ENCODE data around the gene NAA10. TPM values are rescaled to one million over a fixed set of nuclear protein-coding genes. Genes with fewer than 3 reads are reported as not detected.

Gene NAA10
- total RNA-seq, 1 experiment from 2014 or later, result 246 TPM

DNA sequence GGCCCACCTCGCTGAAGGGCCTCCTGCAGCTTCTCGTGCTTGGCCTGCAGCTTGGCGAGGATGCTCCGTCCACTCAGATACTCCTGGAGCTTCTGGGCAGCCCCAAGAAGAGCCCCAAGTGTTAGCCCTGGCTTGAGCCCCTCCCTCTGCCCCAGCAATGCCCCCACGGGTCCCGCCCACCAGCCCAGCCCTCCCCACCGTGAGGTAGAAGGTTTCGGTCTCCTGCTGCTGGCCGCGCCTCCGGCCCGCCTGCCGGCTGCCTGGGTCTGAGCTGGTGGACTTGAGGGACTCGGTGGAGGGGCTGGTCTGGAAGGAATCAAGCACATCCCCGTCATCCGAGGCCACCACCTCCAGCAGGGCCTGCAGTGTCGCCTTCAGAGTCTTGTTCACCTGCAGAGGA lies 21.6 kb downstream of the NAA10 start:
- ChIA-PET POLR2A (no interaction called here), CTCF (no interaction called here)

DNA sequence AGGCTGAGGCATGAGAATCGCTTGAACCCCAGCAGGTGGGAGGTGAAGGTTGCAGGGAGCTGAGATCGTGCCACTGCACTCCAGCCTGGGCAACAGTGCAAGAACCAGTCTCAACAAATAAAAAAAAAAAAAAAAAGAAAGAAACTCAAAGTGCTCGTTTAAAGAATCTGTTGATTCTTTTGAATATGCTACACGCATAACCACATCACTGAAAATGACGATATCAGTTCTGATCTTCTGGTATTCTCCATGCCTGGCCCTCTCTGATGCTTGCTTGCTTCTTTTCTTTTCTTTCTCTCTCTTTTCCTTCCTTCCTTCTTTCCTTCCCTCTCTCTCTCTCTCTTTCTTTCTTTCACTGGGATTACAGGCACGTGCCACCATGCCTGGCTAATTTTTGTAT lies 23.0 kb downstream of the NAA10 start:
- peaks cover 9% of the 10 kb centered on the region; the same call in 1 of the 2 replicates for H3K4me1 ChIP-seq (ENCODE audit: control insufficient read depth, insufficient read depth, low read length)
- intact Hi-C loops (cut with micrococcal nuclease; ENCODE audit: unreplicated experiment), result no loop called here
- H3K4me3 ChIP-seq (ENCODE audit: low read depth in 2 of 2, low read length in 2 of 2), result no peak overlapping the region
- TF ChIP-seq TCF7L2 (IDR thresholded peaks at IDR 0.05; ENCODE audit: low read depth, low read length) (no peak), SIN3A (IDR thresholded peaks at IDR 0.05; ENCODE audit: borderline replicate concordance, insufficient read depth, low read depth, low read length) (no peak), POLR2AphosphoS5 (IDR thresholded peaks at IDR 0.05; ENCODE audit: low read depth, low read length) (no peak)
- TF ChIP-seq, protein P1, sequence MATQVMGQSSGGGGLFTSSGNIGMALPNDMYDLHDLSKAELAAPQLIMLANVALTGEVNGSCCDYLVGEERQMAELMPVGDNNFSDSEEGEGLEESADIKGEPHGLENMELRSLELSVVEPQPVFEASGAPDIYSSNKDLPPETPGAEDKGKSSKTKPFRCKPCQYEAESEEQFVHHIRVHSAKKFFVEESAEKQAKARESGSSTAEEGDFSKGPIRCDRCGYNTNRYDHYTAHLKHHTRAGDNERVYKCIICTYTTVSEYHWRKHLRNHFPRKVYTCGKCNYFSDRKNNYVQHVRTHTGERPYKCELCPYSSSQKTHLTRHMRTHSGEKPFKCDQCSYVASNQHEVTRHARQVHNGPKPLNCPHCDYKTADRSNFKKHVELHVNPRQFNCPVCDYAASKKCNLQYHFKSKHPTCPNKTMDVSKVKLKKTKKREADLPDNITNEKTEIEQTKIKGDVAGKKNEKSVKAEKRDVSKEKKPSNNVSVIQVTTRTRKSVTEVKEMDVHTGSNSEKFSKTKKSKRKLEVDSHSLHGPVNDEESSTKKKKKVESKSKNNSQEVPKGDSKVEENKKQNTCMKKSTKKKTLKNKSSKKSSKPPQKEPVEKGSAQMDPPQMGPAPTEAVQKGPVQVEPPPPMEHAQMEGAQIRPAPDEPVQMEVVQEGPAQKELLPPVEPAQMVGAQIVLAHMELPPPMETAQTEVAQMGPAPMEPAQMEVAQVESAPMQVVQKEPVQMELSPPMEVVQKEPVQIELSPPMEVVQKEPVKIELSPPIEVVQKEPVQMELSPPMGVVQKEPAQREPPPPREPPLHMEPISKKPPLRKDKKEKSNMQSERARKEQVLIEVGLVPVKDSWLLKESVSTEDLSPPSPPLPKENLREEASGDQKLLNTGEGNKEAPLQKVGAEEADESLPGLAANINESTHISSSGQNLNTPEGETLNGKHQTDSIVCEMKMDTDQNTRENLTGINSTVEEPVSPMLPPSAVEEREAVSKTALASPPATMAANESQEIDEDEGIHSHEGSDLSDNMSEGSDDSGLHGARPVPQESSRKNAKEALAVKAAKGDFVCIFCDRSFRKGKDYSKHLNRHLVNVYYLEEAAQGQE (IDR thresholded peaks at IDR 0.05; ENCODE audit: insufficient read depth in 1 of 2, low read depth in 2 of 2, low read length in 1 of 2), result no peak
- TF ChIP-seq, protein P2, sequence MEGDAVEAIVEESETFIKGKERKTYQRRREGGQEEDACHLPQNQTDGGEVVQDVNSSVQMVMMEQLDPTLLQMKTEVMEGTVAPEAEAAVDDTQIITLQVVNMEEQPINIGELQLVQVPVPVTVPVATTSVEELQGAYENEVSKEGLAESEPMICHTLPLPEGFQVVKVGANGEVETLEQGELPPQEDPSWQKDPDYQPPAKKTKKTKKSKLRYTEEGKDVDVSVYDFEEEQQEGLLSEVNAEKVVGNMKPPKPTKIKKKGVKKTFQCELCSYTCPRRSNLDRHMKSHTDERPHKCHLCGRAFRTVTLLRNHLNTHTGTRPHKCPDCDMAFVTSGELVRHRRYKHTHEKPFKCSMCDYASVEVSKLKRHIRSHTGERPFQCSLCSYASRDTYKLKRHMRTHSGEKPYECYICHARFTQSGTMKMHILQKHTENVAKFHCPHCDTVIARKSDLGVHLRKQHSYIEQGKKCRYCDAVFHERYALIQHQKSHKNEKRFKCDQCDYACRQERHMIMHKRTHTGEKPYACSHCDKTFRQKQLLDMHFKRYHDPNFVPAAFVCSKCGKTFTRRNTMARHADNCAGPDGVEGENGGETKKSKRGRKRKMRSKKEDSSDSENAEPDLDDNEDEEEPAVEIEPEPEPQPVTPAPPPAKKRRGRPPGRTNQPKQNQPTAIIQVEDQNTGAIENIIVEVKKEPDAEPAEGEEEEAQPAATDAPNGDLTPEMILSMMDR (IDR thresholded peaks at IDR 0.05), result no peak
- ATAC-seq (no peak), DNase-seq (ENCODE audit: low read depth, low spot score) (no peak)
- POLR2A ChIA-PET, result no interaction called here
- TSS peak; percentile 35 for BruUV-seq (replicated peaks)
- H3K36me3 ChIP-seq (ENCODE audit: control insufficient read depth, insufficient read depth, low read length), result no peaks in the 10 kb centered on the region
- CTCF ChIA-PET, result interaction anchor here (0.7 to 3.1 kb wide), 5 partner anchors 11 to 351 kb away, joined by 3 to 24 read pairs (median 7); no protein-coding TSS in a partner anchor
- in situ Hi-C loops (cut with HindIII; ENCODE audit: low pct_unique_long_range_greater_than_20kb, low sequenced_read_pairs), result no loop called here
- no peaks in the 10 kb centered on the region for H3K27me3 ChIP-seq (ENCODE audit: control insufficient read depth, insufficient read depth, low read length)
- no peaks in the 10 kb centered on the region for H3K9me3 ChIP-seq (ENCODE audit: control insufficient read depth, insufficient read depth, low read depth, low read length)
- H3K27ac ChIP-seq (ENCODE audit: low read length), result no peak overlapping the region

More for the DNA sequence above, 21.6 kb downstream of the NAA10 start:
- no peaks in the 10 kb centered on the region for H3K36me3 ChIP-seq (ENCODE audit: control insufficient read depth, insufficient read depth, low read length)
- H3K4me1 ChIP-seq (ENCODE audit: control insufficient read depth, insufficient read depth, low read length), result 0 out of 2 replicates have a peak, but pooled peaks cover 5% of the 10 kb centered on the region
- intact Hi-C loops (cut with micrococcal nuclease; ENCODE audit: unreplicated experiment) (no loop called here), in situ Hi-C loops (cut with HindIII; ENCODE audit: low pct_unique_long_range_greater_than_20kb, low sequenced_read_pairs) (no loop called here)
- no peaks in the 10 kb centered on the region for H3K9me3 ChIP-seq (ENCODE audit: control insufficient read depth, insufficient read depth, low read depth, low read length)
- BruUV-seq (replicated peaks), result no TSS peak
- no peak for ATAC-seq
- H3K27ac ChIP-seq (ENCODE audit: low read length), result no peak overlapping the region
- H3K27me3 ChIP-seq (ENCODE audit: control insufficient read depth, insufficient read depth, low read length), result no peaks in the 10 kb centered on the region
- no peak for DNase-seq (ENCODE audit: low read depth, low spot score)
- H3K4me3 ChIP-seq (ENCODE audit: low read depth in 2 of 2, low read length in 2 of 2), result no peak overlapping the region
- TF ChIP-seq, protein P1 (IDR thresholded peaks at IDR 0.05; ENCODE audit: insufficient read depth in 1 of 2, low read depth in 2 of 2, low read length in 1 of 2), result no peak

All from Panc1 (cell line).